GM18511 (cell line): ENCODE data around the gene CCDC47.

ENCODE experiments used
- ATAC-seq: cut with Tn5 transposase; IDR thresholded peaks from one replicate; pipeline ENCODE4 v1.9.1; 2021; ENCODE audit warnings: mild to moderate bottlenecking, moderate library complexity; ENCODE audit not compliant: unreplicated experiment

Gene CCDC47

GRCh38 chr17:63699638-63700527, 73.5 kb downstream of the CCDC47 start, which contains the start of gene LIMD2:
LIMD2 (minus strand) TSS chr17:63700125; CDS start chr17:63699298, 827 bp downstream.
- peak; percentile 24 for ATAC-seq

GRCh38 chr17:63698886-63699637, 74.3 kb downstream of the CCDC47 start:
- peak; percentile 29 for ATAC-seq

GRCh38 chr17:63698381-63698885, 75.0 kb downstream of the CCDC47 start:
- ATAC-seq, result no peak

GRCh38 chr17:63697341-63698286, 75.8 kb downstream of the CCDC47 start:
- ATAC-seq, result peak; percentile 38

- ATAC-seq, result no peak
Observed at GRCh38 chr17:63696381-63696961, 76.9 kb downstream of the CCDC47 start.

- no peak for ATAC-seq
Observed at GRCh38 chr17:63695889-63696288, 77.5 kb downstream of the CCDC47 start.
